SH-SY5Y (cell line): ENCODE results near the gene VSTM4.

Source experiments
- GATA2 ChIP-seq: IDR thresholded peaks from 2 replicates; pipeline ENCODE4 v1.6.1; 2011; ENCODE audit warnings: mild to moderate bottlenecking, low read depth, low read length
- GATA3 ChIP-seq: IDR thresholded peaks from 2 replicates; pipeline ENCODE4 v1.6.1; 2011; ENCODE audit warnings: low read depth, mild to moderate bottlenecking, low read length, moderate library complexity

- TF ChIP-seq GATA2: no peak
- TF ChIP-seq GATA3: no peak
Measured at GRCh38 chr10:49007129-49007528, 108.2 kb downstream of the VSTM4 start.
